Stimulated activated CD8-positive, alpha-beta memory T cell treated with anti-CD3 and anti-CD28 coated beads, Interleukin-4, amount 100 ng/mL, for 48 hours (primary cell): ENCODE measurements around the gene ANKRD11.

ENCODE experiments used
- DNase-seq: peaks from one replicate; pipeline ENCODE4 v3.0.0-alpha.2; 2020

Gene ANKRD11

GRCh38 chr16:89490439-89491237 is at the start of gene ANKRD11:
Gene ANKRD11, minus strand, starts transcription at chr16:89490561. Its CDS starts 173,542 bp downstream, at chr16:89317019.
- DNase-seq: peak; percentile 98

GRCh38 chr16:89538286-89538685 is 47.9 kb upstream of the ANKRD11 start:
- no peak for DNase-seq

GRCh38 chr16:89537549-89537925 is 47.2 kb upstream of the ANKRD11 start:
- no peak for DNase-seq

GRCh38 chr16:89536886-89537548 is 46.7 kb upstream of the ANKRD11 start:
- no peak for DNase-seq

- DNase-seq: no peak
Measured at GRCh38 chr16:89536371-89536770, 46.0 kb upstream of the ANKRD11 start.

- no peak for DNase-seq
Measured at GRCh38 chr16:89534252-89534756, 43.9 kb upstream of the ANKRD11 start.

GRCh38 chr16:89531821-89532526 is 41.6 kb upstream of the ANKRD11 start:
- no peak for DNase-seq

- no peak for DNase-seq
Measured at GRCh38 chr16:89530401-89531381, 40.3 kb upstream of the ANKRD11 start.

GRCh38 chr16:89529097-89529496 is 38.7 kb upstream of the ANKRD11 start:
- DNase-seq: no peak

- DNase-seq: no peak
Measured at GRCh38 chr16:89525146-89525913, 35.0 kb upstream of the ANKRD11 start.

GRCh38 chr16:89523680-89524344 is 33.5 kb upstream of the ANKRD11 start:
- no peak for DNase-seq

- DNase-seq: no peak
Measured at GRCh38 chr16:89522287-89522686, 31.9 kb upstream of the ANKRD11 start.

GRCh38 chr16:89519881-89520280 is 29.5 kb upstream of the ANKRD11 start:
- DNase-seq: no peak

- DNase-seq: no peak
Measured at GRCh38 chr16:89517128-89517527, 26.8 kb upstream of the ANKRD11 start.

GRCh38 chr16:89512453-89512852 is 22.1 kb upstream of the ANKRD11 start:
- no peak for DNase-seq

GRCh38 chr16:89511374-89511773 is 21.0 kb upstream of the ANKRD11 start:
- DNase-seq: no peak

GRCh38 chr16:89510526-89510925 is 20.2 kb upstream of the ANKRD11 start:
- DNase-seq: no peak

GRCh38 chr16:89507834-89508590 is 17.7 kb upstream of the ANKRD11 start, which contains the start of gene SPG7:
Gene SPG7, plus strand, starts transcription at chr16:89508403. Its CDS starts 15 bp downstream, at chr16:89508418.
- peak; percentile 93 for DNase-seq

- DNase-seq: no peak
Measured at GRCh38 chr16:89507214-89507833, 17.0 kb upstream of the ANKRD11 start.

GRCh38 chr16:89506791-89507191 is 16.4 kb upstream of the ANKRD11 start:
- no peak for DNase-seq
